Stimulated activated naive CD4-positive, alpha-beta T cell treated with Interleukin-2 at 50 U/mL for 16 hours (primary cell): ENCODE measurements around the gene ADA.
"Not testable (repeated sequence)": the region's sequence is repeated elsewhere in the genome, so short reads cannot be mapped to it uniquely, and the experiment has no call there.

Experiments used
- DNase-seq: peaks from one replicate; lab custom pipeline; 2025; lab: John Stamatoyannopoulos, UW

Gene ADA

GRCh38 chr20:44678990-44679611, 27.6 kb upstream of the ADA start:
- no peak for DNase-seq

- no peak for DNase-seq
Measured at GRCh38 chr20:44678242-44678641, 26.7 kb upstream of the ADA start.

- DNase-seq = not testable (repeated sequence)
Measured at GRCh38 chr20:44672318-44672902, 20.9 kb upstream of the ADA start.

GRCh38 chr20:44671541-44671940, 20.0 kb upstream of the ADA start:
- peak; percentile 63 for DNase-seq

- not testable (repeated sequence) for DNase-seq
Measured at GRCh38 chr20:44670851-44671250, 19.4 kb upstream of the ADA start.

GRCh38 chr20:44666066-44666465, 14.6 kb upstream of the ADA start:
- no peak for DNase-seq

- DNase-seq = no peak
Measured at GRCh38 chr20:44664131-44664530, 12.6 kb upstream of the ADA start.

- DNase-seq = no peak
Measured at GRCh38 chr20:44662261-44662660, 10.8 kb upstream of the ADA start.

GRCh38 chr20:44660581-44660980, 9.1 kb upstream of the ADA start:
- DNase-seq = no peak

- no peak for DNase-seq
Measured at GRCh38 chr20:44659931-44660330, 8.4 kb upstream of the ADA start.

- DNase-seq = no peak
Measured at GRCh38 chr20:44658810-44659209, 7.3 kb upstream of the ADA start.

- DNase-seq = no peak
Measured at GRCh38 chr20:44657875-44658274, 6.4 kb upstream of the ADA start.

- no peak for DNase-seq
Measured at GRCh38 chr20:44656448-44656847, 4.9 kb upstream of the ADA start.

- not testable (repeated sequence) for DNase-seq
Measured at GRCh38 chr20:44654210-44654609, 2.7 kb upstream of the ADA start.

- DNase-seq = no peak
Measured at GRCh38 chr20:44653546-44653945, 2.0 kb upstream of the ADA start.

- DNase-seq = no peak
Measured at GRCh38 chr20:44651434-44651683, 140 bp downstream of the ADA start.

- DNase-seq = peak; percentile 27
Measured at GRCh38 chr20:44650771-44651433, 597 bp downstream of the ADA start.

GRCh38 chr20:44649976-44650375, 1.5 kb downstream of the ADA start:
- DNase-seq = no peak

- no peak for DNase-seq
Measured at GRCh38 chr20:44649126-44649525, 2.4 kb downstream of the ADA start.

- no peak for DNase-seq
Measured at GRCh38 chr20:44648579-44648978, 2.9 kb downstream of the ADA start.

- no peak for DNase-seq
Measured at GRCh38 chr20:44648068-44648467, 3.4 kb downstream of the ADA start.

GRCh38 chr20:44646641-44647274, 4.7 kb downstream of the ADA start:
- DNase-seq = no peak

GRCh38 chr20:44646023-44646640, 5.4 kb downstream of the ADA start:
- DNase-seq = no peak
